K562 (cell line): ENCODE measurements around the gene CFAP52. TPM values are rescaled to one million over a fixed set of nuclear protein-coding genes. Genes with fewer than 3 reads are reported as not detected.
A peak's percentile ranks its signal among the peaks of the same experiment; 100 is the strongest.
"Not testable (repeated sequence)": the region's sequence is repeated elsewhere in the genome, so short reads cannot be mapped to it uniquely, and the experiment has no call there.

Source experiments
- ATAC-seq: fragments of 200-7000 bp; cut with Tn5 transposase; 3 replicates; pipeline ENCODE4 v1.9.1; 2020; ENCODE audit warnings: moderate library complexity
- BruUV-seq: library from RNA; stranded (reverse); fragments of 400-500 nt; replicated peaks from 2 replicates; lab custom pipeline; 2021; lab: Mats Ljungman, UMichigan
- CTCF ChIA-PET: fragments of 300-600 bp; formaldehyde crosslinking; extraction: SDS; loops from one replicate; lab custom pipeline; 2021; ENCODE audit warnings: low intra/inter-chr PET ratio; lab: Yijun Ruan, JAX
- POLR2A ChIA-PET: fragments of 300-600, 350-650 bp; sonication (Branson Sonifier 250); formaldehyde crosslinking; extraction: SDS; loops from one replicate; lab custom pipeline; 2021; ENCODE audit warnings: antibody characterized with exemption, inconsistent platforms; lab: Yijun Ruan, JAX
- DNase-seq, 4 experiments: peaks; one replicate each; pipeline versions ENCODE4 v3.0.0 to v3.0.0-alpha.2; 2011 to 2018; ENCODE audit warnings: low spot score in 3 of 4, mixed read lengths in 3 of 4; ENCODE audit errors: extremely low read depth in 1 of 4
- FAIRE-seq: peaks from 2 replicates; lab custom pipeline; 2011; peaks lifted over from hg19 to GRCh38; lab: Jason Lieb, UNC
- H2AFZ ChIP-seq: 2 replicates; pipeline ENCODE4 v1.6.0; 2011; ENCODE audit warnings: low read depth, low read length, control low read depth, inconsistent platforms
- H3K27ac ChIP-seq: fragments of 200-600 bp; 3 replicates; pipeline ENCODE4 v1.8.0; 2011; ENCODE audit warnings: low read depth, mild to moderate bottlenecking, control low read depth, inconsistent platforms, low read length, moderate library complexity, mixed read lengths; ENCODE audit errors: extremely low read depth
- H3K27me3 ChIP-seq, 2 experiments: fragments of 300-600 bp in 1 of 2; 2 replicates in 1 of 2; 3 replicates in 1 of 2; pipeline versions ENCODE4 v1.6.0 to v1.8.0; 2011; ENCODE audit warnings: inconsistent platforms in 2 of 2, low read length in 2 of 2, mild to moderate bottlenecking in 1 of 2, mixed read lengths in 1 of 2, moderate library complexity in 1 of 2; ENCODE audit not compliant: control insufficient read depth in 2 of 2, insufficient read depth in 2 of 2
- H3K36me3 ChIP-seq: fragments of 300-600 bp; 3 replicates; pipeline ENCODE4 v1.8.0; 2011; ENCODE audit warnings: mild to moderate bottlenecking, low read length, inconsistent platforms; ENCODE audit not compliant: control insufficient read depth, insufficient read depth
- H3K4me1 ChIP-seq, 2 experiments: fragments of 200-600 bp in 1 of 2; replicated peaks in 1 of 2; 2 replicates in 1 of 2; 3 replicates in 1 of 2; pipeline versions ENCODE4 v1.5.1 to v1.8.0; 2011; ENCODE audit warnings: inconsistent platforms in 2 of 2, low read length in 2 of 2, mild to moderate bottlenecking in 1 of 2, mixed read lengths in 1 of 2, moderate library complexity in 1 of 2; ENCODE audit not compliant: control insufficient read depth in 2 of 2, insufficient read depth in 2 of 2
- H3K4me2 ChIP-seq: 2 replicates; pipeline ENCODE4 v1.6.1; 2011; ENCODE audit warnings: low read length, control low read depth, inconsistent platforms, mixed read lengths; ENCODE audit not compliant: insufficient read depth
- H3K4me3 ChIP-seq: fragments of 200-600 bp; sonication (generic), shearing (Covaris generic); 2 replicates; pipeline ENCODE4 v1.5.1; 2016; ENCODE audit warnings: control low read depth, inconsistent platforms
- H3K79me2 ChIP-seq: fragments of 200-600 bp; 3 replicates; pipeline ENCODE4 v1.8.0; 2011; ENCODE audit warnings: low read length, inconsistent platforms; ENCODE audit not compliant: control insufficient read depth, insufficient read depth
- H3K9ac ChIP-seq, 2 experiments: 2 replicates each; pipeline versions ENCODE4 v1.6.0 to v1.6.1; 2011; ENCODE audit warnings: low read depth in 2 of 2, low read length in 2 of 2, control low read depth in 1 of 2, inconsistent platforms in 1 of 2, mild to moderate bottlenecking in 1 of 2, mixed read lengths in 1 of 2; ENCODE audit not compliant: insufficient read depth in 1 of 2
- H3K9me1 ChIP-seq: one replicate; pipeline ENCODE4 v1.6.0; 2011; ENCODE audit warnings: inconsistent platforms, mild to moderate bottlenecking, low read length, moderate library complexity; ENCODE audit not compliant: control insufficient read depth, insufficient read depth
- H3K9me3 ChIP-seq: replicated peaks from 2 replicates; pipeline ENCODE4 v1.5.1; 2011; ENCODE audit warnings: low read depth, low read length, inconsistent platforms; ENCODE audit not compliant: control insufficient read depth, insufficient read depth
- H4K20me1 ChIP-seq: replicated peaks from 2 replicates; pipeline ENCODE4 v1.6.1; 2011; ENCODE audit warnings: low read length, inconsistent platforms, mixed read lengths; ENCODE audit not compliant: control insufficient read depth, insufficient read depth
- CTCF ChIP-seq, 3 experiments: IDR thresholded peaks in 2 of 3; conservative IDR thresholded peaks in 1 of 3; 2 replicates each; pipeline ENCODE4 v1.5.1; 2011 to 2012; ENCODE audit warnings: low read length in 3 of 3, mild to moderate bottlenecking in 3 of 3, control low read depth in 2 of 3, improper control_type of control experiment in 1 of 3, inconsistent platforms in 1 of 3, low read depth in 1 of 3, mixed read lengths in 1 of 3, moderate library complexity in 1 of 3; ENCODE audit not compliant: insufficient read depth in 2 of 3
- RAD21 ChIP-seq, 2 experiments: fragments of 250-450 bp in 1 of 2; fragments of 450-650 bp in 1 of 2; sonication (Bioruptor Pico) in 1 of 2; formaldehyde crosslinking in 1 of 2; IDR thresholded peaks in 1 of 2; conservative IDR thresholded peaks in 1 of 2; 2 replicates each; pipeline versions ENCODE4 v1.4.0 to v1.8.0; 2020 to 2022; ENCODE audit warnings: mild to moderate bottlenecking in 2 of 2, moderate library complexity in 1 of 2
- ZNF384 ChIP-seq: IDR thresholded peaks from 2 replicates; pipeline ENCODE4 v1.6.1; 2012; ENCODE audit warnings: low read depth, low read length, improper control_type of control experiment
- WGBS: fragments of 100-300 bp; shearing (Covaris generic); methylation state at CpG from one replicate; pipeline ENCODE4 v1.1.6; 2016; ENCODE audit warnings: low coverage, mixed read lengths; ENCODE audit not compliant: insufficient coverage; ENCODE audit errors: missing lambda C conversion rate; 5-methylcytosine and 5-hydroxymethylcytosine counted together
- in situ Hi-C: fragments of 300-500 bp; cut with MboI; formaldehyde crosslinking; loops from 4 replicates; pipeline ENCODE4 v1.15.0; 2018; ENCODE audit warnings: inconsistent platforms, mixed read lengths
- intact Hi-C: fragments of 100-400 bp; cut with micrococcal nuclease; formaldehyde crosslinking; loops from 2 replicates; pipeline ENCODE4 v1.14.2; 2022
- polyA plus RNA-seq, 8 experiments: library from polyadenylated mRNA; depleted of rRNA in 4 of 8; stranded (reverse) in 5 of 8; unstranded in 3 of 8; fragments of >200 nt; fragmentation: Nextera tagmentation in 2 of 8; fragmentation: Illumina TruSeq in 1 of 8; extraction: Ambion mirVana in 2 of 8; extraction: Trizol in 1 of 8; gene quantifications; 2 replicates each; pipeline versions ENCODE4 v1.2.1 to v1.2.3, GENCODE V29; 2011 to 2014; ENCODE audit warnings: inconsistent platforms in 1 of 8, missing spikeins in 1 of 8
- total RNA-seq, 7 experiments: library from RNA; depleted of rRNA in 6 of 7; stranded (reverse); fragments of >200 nt in 6 of 7; fragmentation: Illumina TruSeq in 2 of 7; extraction: Trizol in 2 of 7; gene quantifications; 2 replicates each; pipeline versions ENCODE4 v1.2.1 to v1.2.3, GENCODE V29; 2011 to 2021; ENCODE audit warnings: low replicate concordance in 1 of 7

Gene CFAP52
- total and polyA plus RNA-seq, 9 of the 15 experiments (the other 6 are each of a cell fraction or from before 2014, with no cell fraction given) = not detected

DNA sequence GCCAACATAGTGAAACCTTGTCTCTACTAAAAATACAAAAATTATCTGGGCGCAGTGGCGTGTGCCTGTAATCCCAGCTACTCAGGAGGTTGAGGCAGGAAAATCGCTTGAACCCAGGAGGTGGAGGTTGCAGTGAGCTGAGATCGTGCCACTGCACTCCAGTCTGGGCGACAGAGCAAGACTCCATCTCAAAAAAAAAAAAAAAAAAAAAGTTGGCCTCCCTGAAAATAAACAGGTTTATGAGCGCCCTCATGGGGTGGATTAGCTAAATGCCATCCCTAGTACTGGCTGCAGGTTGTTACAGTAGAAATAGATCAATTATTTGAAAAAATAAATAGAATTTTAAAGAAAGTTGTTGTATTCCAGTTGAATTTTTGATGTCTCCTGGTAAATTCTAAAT is 21.7 kb upstream of the CFAP52 start:
- peak; percentile 57 for ATAC-seq
- in situ Hi-C loops, H3K27me3 ChIP-seq, H3K36me3 ChIP-seq, H4K20me1 ChIP-seq, H3K4me2 ChIP-seq, FAIRE-seq, H3K4me3 ChIP-seq, BruUV-seq, H3K9me1 ChIP-seq, H3K9me3 ChIP-seq, H3K79me2 ChIP-seq, H2AFZ ChIP-seq, H3K4me1 ChIP-seq, H3K27ac ChIP-seq, H3K9ac ChIP-seq: not testable (repeated sequence)
- intact Hi-C loops = loop anchor here (10.0 kb wide), 1 partner anchor 560 kb away; no protein-coding TSS in a partner anchor
- ChIA-PET CTCF (interaction anchor here (0.6 kb wide), 3 partner anchors 130 to 1502 kb away, joined by 3 read pairs; no protein-coding TSS in a partner anchor), POLR2A (interaction anchor here (0.5 to 1.4 kb wide), 2 partner anchors 12 to 55 kb away, joined by 3 read pairs; no protein-coding TSS in a partner anchor)
- WGBS = 54% methylated on average over 4 of the region's 6 CpGs
- DNase-seq = peak; percentile 23 to 60 (median 31)
- TF ChIP-seq CTCF (IDR thresholded peaks at IDR 0.05 in 2 of 3, conservative IDR thresholded peaks at IDR 0.05 in 1 of 3; ENCODE audit: insufficient read depth in 2 of 3, low read depth in 1 of 3, low read length in 3 of 3) = peak; percentile 25 to 51 (median 36); a peak in 4 of 6 replicates
- peak; percentile 15 to 23; a peak in 2 of 4 replicates for TF ChIP-seq RAD21 (CRISPR knock-in tag; conservative IDR thresholded peaks at IDR 0.05 in 1 of 2, IDR thresholded peaks at IDR 0.05 in 1 of 2)
- peak; percentile 94 for TF ChIP-seq ZNF384
